CD4-positive, alpha-beta T cell (primary cell): Measurements from ENCODE around the gene ERGIC3. TPM values are rescaled to one million over a fixed set of nuclear protein-coding genes. Genes with fewer than 3 reads are reported as not detected.

Experiments
- ATAC-seq: fragments of 200-7000 bp; cut with Tn5 transposase; one replicate; pipeline ENCODE4 v1.10.0; 2022; ENCODE audit warnings: mild to moderate bottlenecking; ENCODE audit not compliant: poor library complexity
- CTCF ChIA-PET: fragments of 350-600 bp; sonication (Branson Sonifier 250); formaldehyde crosslinking; loops from one replicate; lab custom pipeline; 2021; ENCODE audit warnings: antibody characterized with exemption, inconsistent platforms; lab: Charles Lee
- POLR2A ChIA-PET: fragments of 350-600 bp; sonication (Branson Sonifier 250); formaldehyde crosslinking; loops from one replicate; lab custom pipeline; 2021; ENCODE audit warnings: antibody characterized with exemption, inconsistent platforms; lab: Charles Lee
- DNase-seq, 14 experiments: peaks; one replicate each; pipeline ENCODE4 v3.0.0-alpha.2; 2013 to 2020; ENCODE audit warnings: mixed read lengths in 2 of 14
- H3K27ac ChIP-seq, 2 donors: one replicate each; pipeline versions ENCODE4 v1.5.1 to v1.7.0; 2013; ENCODE audit warnings: low read length in 2 of 2, low read depth in 1 of 2, mild to moderate bottlenecking in 1 of 2
- H3K27me3 ChIP-seq, 2 experiments: 1 replicate in 1 of 2; 2 replicates in 1 of 2; pipeline versions ENCODE4 v1.6.1 to v1.7.0; 2013; ENCODE audit warnings: low read length in 2 of 2, control low read depth in 1 of 2, mild to moderate bottlenecking in 1 of 2, moderate library complexity in 1 of 2; ENCODE audit not compliant: insufficient read depth in 2 of 2, control insufficient read depth in 1 of 2
- H3K36me3 ChIP-seq: one replicate; pipeline ENCODE4 v1.6.1; 2013; ENCODE audit warnings: low read length, control low read depth; ENCODE audit not compliant: insufficient read depth
- H3K4me1 ChIP-seq: one replicate; pipeline ENCODE4 v1.6.1; 2013; ENCODE audit warnings: low read length, control low read depth; ENCODE audit not compliant: insufficient read depth
- H3K4me3 ChIP-seq: one replicate; pipeline ENCODE4 v1.5.1; 2013; ENCODE audit warnings: mild to moderate bottlenecking, low read length, moderate library complexity
- H3K9me3 ChIP-seq, 2 experiments: 1 replicate in 1 of 2; 2 replicates in 1 of 2; pipeline versions ENCODE4 v1.6.1 to v1.7.0; 2013; ENCODE audit warnings: low read length in 2 of 2, mild to moderate bottlenecking in 2 of 2, control low read depth in 1 of 2, moderate library complexity in 1 of 2; ENCODE audit not compliant: control insufficient read depth in 1 of 2, insufficient read depth in 1 of 2
- H3K27ac Mint-ChIP-seq: one replicate; pipeline ENCODE4 v1.8.0; 2020; ENCODE audit warnings: mixed read lengths
- H3K27me3 Mint-ChIP-seq: one replicate; pipeline ENCODE4 v1.8.0; 2021; ENCODE audit warnings: mixed read lengths
- H3K36me3 Mint-ChIP-seq: one replicate; pipeline ENCODE4 v1.8.0; 2021; ENCODE audit warnings: low read depth, mixed read lengths
- H3K4me1 Mint-ChIP-seq: one replicate; pipeline ENCODE4 v1.8.0; 2021; ENCODE audit warnings: low read depth, mixed read lengths
- H3K4me3 Mint-ChIP-seq: one replicate; pipeline ENCODE4 v1.8.0; 2020; ENCODE audit warnings: mild to moderate bottlenecking, mixed read lengths
- H3K9me3 Mint-ChIP-seq: one replicate; pipeline ENCODE4 v1.8.0; 2020; ENCODE audit warnings: mixed read lengths
- intact Hi-C, 2 experiments: fragments of 100-400 bp; cut with DNase I in 1 of 2; cut with micrococcal nuclease in 1 of 2; formaldehyde crosslinking; loops; one replicate each; pipeline versions ENCODE4 v1.15.1 to v1.9.0; 2023 to 2025; cut with DNase I, micrococcal nuclease
- total RNA-seq, 174 experiments: library from RNA in 2 of 174; stranded (reverse) in 2 of 174; gene quantifications; one replicate each; pipeline ENCODE4 v1.2.3 and lab custom pipeline; 2021 to 2026
- TF ChIP-seq, protein P1 (sequence below): fragments of 200-600 bp; IDR thresholded peaks from one replicate; pipeline ENCODE4 v1.8.0; 2022; ENCODE audit warnings: antibody characterized with exemption, mild to moderate bottlenecking

The ERGIC3 gene
- total RNA-seq, 2 experiments from 2014 or later: 144 to 146 TPM

DNA sequence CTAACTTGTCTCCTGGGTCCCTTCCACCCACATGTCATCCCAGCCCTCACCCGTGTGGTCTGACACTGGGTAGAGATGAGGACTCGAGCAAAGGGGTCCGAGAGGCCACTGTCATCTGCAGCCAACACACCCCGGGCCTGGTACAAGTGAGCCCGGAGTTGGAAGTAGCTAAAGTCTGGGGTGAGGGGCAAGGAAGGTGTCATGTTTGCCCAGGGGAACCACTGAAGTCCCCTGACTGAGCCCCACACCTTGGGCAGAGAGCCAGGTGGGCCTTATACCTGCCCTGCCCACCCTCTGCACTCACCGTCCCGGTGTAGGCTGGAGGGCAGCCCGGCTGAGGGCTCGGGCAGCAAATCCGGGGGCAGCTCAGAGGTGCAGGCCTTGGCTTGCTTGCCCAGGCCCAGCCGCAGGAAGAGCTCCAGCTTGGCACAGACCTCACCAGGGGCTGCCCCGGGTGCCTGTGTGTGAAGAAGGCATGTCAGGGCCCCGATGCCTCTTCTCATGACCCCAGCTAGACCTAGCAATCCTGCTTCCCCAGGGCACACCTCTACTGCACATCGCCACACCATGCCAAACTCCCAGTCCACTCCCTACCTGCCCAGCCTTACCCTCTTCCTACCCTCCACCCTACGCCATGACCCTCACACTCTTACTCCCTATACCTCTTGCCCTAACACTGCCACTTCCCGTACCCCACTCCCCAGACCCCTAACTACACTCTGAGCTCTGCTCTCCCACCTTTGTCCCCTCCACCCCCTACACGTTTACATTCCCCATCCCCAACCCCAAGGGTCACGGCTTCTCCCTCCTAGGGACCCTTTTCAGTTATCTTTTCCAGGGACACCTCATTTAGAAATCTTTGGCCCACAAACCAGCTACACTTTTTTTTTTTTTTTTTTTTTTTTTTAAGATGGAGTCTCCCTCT, 42.0 kb downstream of the ERGIC3 start:
- Mint-ChIP-seq H3K4me3 (no peak overlapping the region), H3K4me1 (no peaks in the 10 kb centered on the region), H3K27me3 (no peaks in the 10 kb centered on the region), H3K9me3 (no peaks in the 10 kb centered on the region), H3K36me3 (no peaks in the 10 kb centered on the region), H3K27ac (no peak overlapping the region)
- H3K36me3 ChIP-seq: no peaks in the 10 kb centered on the region
- DNase-seq (no peak), ATAC-seq (no peak)
- no peak overlapping the region for H3K27ac ChIP-seq
- ChIA-PET POLR2A (no interaction called here), CTCF (interaction anchor here (0.6 kb wide), 1 partner anchor 58 kb away, joined by 3 read pairs; no protein-coding TSS in a partner anchor)
- peaks cover 0 to 4% of the 10 kb centered on the region in 2 experiments for H3K27me3 ChIP-seq
- peaks cover 7 to 15% of the 10 kb centered on the region in 2 experiments for H3K9me3 ChIP-seq
- no peaks in the 10 kb centered on the region for H3K4me1 ChIP-seq
- intact Hi-C loops: no loop called here
- H3K4me3 ChIP-seq: no peak overlapping the region
- TF ChIP-seq, protein P1, sequence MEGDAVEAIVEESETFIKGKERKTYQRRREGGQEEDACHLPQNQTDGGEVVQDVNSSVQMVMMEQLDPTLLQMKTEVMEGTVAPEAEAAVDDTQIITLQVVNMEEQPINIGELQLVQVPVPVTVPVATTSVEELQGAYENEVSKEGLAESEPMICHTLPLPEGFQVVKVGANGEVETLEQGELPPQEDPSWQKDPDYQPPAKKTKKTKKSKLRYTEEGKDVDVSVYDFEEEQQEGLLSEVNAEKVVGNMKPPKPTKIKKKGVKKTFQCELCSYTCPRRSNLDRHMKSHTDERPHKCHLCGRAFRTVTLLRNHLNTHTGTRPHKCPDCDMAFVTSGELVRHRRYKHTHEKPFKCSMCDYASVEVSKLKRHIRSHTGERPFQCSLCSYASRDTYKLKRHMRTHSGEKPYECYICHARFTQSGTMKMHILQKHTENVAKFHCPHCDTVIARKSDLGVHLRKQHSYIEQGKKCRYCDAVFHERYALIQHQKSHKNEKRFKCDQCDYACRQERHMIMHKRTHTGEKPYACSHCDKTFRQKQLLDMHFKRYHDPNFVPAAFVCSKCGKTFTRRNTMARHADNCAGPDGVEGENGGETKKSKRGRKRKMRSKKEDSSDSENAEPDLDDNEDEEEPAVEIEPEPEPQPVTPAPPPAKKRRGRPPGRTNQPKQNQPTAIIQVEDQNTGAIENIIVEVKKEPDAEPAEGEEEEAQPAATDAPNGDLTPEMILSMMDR: no peak

DNA sequence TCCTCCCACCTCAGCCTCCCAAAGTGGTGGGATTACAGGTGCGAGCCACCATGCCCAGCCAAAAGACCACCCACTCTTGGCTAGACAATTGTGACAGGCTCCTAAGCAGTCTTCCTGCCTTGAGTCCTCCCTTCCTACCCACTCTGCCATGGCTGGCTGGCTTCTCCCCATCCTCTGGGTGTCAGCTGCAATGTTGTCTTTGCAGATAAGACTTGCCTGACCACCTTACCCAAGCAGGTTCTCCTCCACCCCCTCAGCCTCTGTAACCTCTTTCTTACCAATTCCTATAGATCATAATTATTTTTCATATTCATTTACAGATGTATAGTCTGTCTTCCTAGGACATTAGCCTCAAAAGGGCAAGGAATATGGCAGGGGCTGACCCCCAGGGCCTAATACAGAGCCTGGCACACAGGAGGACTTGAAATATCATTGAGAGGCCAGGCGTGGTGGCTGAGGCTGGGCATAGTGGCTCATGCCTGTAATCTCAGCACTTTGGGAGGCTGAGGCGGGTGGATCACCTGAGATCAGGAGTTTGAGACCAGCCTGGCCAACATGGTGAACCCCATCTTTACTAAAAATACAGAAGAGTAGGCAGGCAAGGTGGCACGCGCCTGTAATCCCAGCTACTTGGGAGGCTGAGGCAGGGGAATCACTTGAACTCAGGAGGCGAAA, 45.0 kb downstream of the ERGIC3 start:
- no peaks in the 10 kb centered on the region for H3K27me3 Mint-ChIP-seq

DNA sequence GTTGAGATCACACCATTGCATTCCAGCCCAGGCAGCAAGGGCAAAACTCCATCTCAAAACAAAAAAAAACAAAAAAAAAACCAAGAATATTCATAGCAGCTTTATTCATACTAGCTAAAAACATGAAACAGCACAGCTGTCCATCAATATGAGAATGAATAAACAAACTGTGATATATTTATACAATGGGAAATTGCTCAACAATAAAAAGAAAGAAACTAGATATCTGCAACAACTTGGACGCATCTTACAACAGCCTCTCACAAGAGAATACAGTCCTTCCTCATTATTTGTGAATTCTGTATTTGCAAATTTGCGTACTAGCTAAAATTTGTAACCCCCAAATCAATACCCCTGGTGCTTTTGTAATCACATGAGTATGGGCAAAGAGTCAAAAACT, 45.6 kb downstream of the ERGIC3 start:
- H3K4me1 Mint-ChIP-seq: no peaks in the 10 kb centered on the region
- no peak for DNase-seq
- H3K9me3 Mint-ChIP-seq: no peaks in the 10 kb centered on the region
- Histone ChIP-seq H3K36me3 (no peaks in the 10 kb centered on the region), H3K27me3 (no peaks in the 10 kb centered on the region), H3K4me3 (no peak overlapping the region), H3K9me3 (peaks cover 0 to 6% of the 10 kb centered on the region in 2 experiments), H3K4me1 (no peaks in the 10 kb centered on the region), H3K27ac (no peak overlapping the region)
- no peaks in the 10 kb centered on the region for H3K36me3 Mint-ChIP-seq
- no peak for ATAC-seq
- H3K4me3 Mint-ChIP-seq: no peak overlapping the region
- H3K27me3 Mint-ChIP-seq: no peaks in the 10 kb centered on the region
- H3K27ac Mint-ChIP-seq: no peak overlapping the region
- CTCF ChIA-PET: no interaction called here
- intact Hi-C loops: no loop called here
- TF ChIP-seq, protein P1: no peak
- POLR2A ChIA-PET: no interaction called here

More for the DNA sequence above, 45.0 kb downstream of the ERGIC3 start:
- CTCF ChIA-PET: no interaction called here
- POLR2A ChIA-PET: no interaction called here
- no peak overlapping the region for H3K27ac ChIP-seq
- no peak for ATAC-seq
- Mint-ChIP-seq H3K36me3 (no peaks in the 10 kb centered on the region), H3K9me3 (no peaks in the 10 kb centered on the region), H3K4me1 (no peaks in the 10 kb centered on the region), H3K27ac (no peak overlapping the region), H3K4me3 (no peak overlapping the region)
- DNase-seq: no peak
- no peaks in the 10 kb centered on the region for H3K4me1 ChIP-seq
- intact Hi-C loops: no loop called here
- TF ChIP-seq, protein P1: no peak
- H3K9me3 ChIP-seq: peaks cover 0 to 11% of the 10 kb centered on the region in 2 experiments
- H3K36me3 ChIP-seq: no peaks in the 10 kb centered on the region
- no peak overlapping the region for H3K4me3 ChIP-seq
- peaks cover 0 to 4% of the 10 kb centered on the region in 2 experiments for H3K27me3 ChIP-seq
